GM12878 (cell line): ENCODE results near the gene TMPRSS4.

ENCODE experiments used
- CBFB ChIP-seq: IDR thresholded peaks from 2 replicates; pipeline ENCODE4 v1.6.1; 2016; ENCODE audit warnings: antibody characterized with exemption, low read depth
- EP300 ChIP-seq, 2 experiments: fragments of 150-350 bp in 1 of 2; IDR thresholded peaks; 2 replicates each; pipeline ENCODE4 v1.6.1; 2011 to 2012; ENCODE audit warnings: low read depth in 2 of 2, low read length in 2 of 2, borderline replicate concordance in 1 of 2, improper control_type of control experiment in 1 of 2, inconsistent platforms in 1 of 2; ENCODE audit not compliant: control insufficient read depth in 1 of 2
- GABPA ChIP-seq: IDR thresholded peaks from 2 replicates; pipeline ENCODE4 v1.6.1; 2014; ENCODE audit warnings: antibody characterized with exemption, low read depth, mild to moderate bottlenecking, inconsistent platforms
- HCFC1 ChIP-seq: fragments of 150-350 bp; IDR thresholded peaks from 2 replicates; pipeline ENCODE4 v1.6.1; 2014; ENCODE audit warnings: low read length
- LARP7 ChIP-seq: fragments of 450-650 bp; IDR thresholded peaks from 2 replicates; pipeline ENCODE4 v1.6.1; 2017; ENCODE audit warnings: mild to moderate bottlenecking
- MYC ChIP-seq: IDR thresholded peaks from 2 replicates; pipeline ENCODE4 v1.6.1; 2011; ENCODE audit warnings: mild to moderate bottlenecking, low read length, moderate library complexity, inconsistent platforms; ENCODE audit not compliant: insufficient read depth, insufficient replicate concordance, insufficient read length, severe bottlenecking
- POLR2A ChIP-seq: IDR thresholded peaks from 2 replicates; pipeline ENCODE4 v1.6.1; 2011; ENCODE audit warnings: low read depth, mild to moderate bottlenecking, low read length
- TAF1 ChIP-seq: IDR thresholded peaks from 2 replicates; pipeline ENCODE4 v1.6.1; 2011; ENCODE audit warnings: mild to moderate bottlenecking, low read depth, low read length, borderline replicate concordance
- TF ChIP-seq, protein P1 (sequence below), 3 experiments: IDR thresholded peaks in 2 of 3; conservative IDR thresholded peaks in 1 of 3; 2 replicates each; pipeline ENCODE4 v1.5.1; 2011; ENCODE audit warnings: low read depth in 3 of 3, low read length in 3 of 3, mild to moderate bottlenecking in 3 of 3, control low read depth in 2 of 3, moderate library complexity in 2 of 3, inconsistent platforms in 1 of 3, mixed read lengths in 1 of 3; ENCODE audit not compliant: control insufficient read depth in 2 of 3, insufficient read depth in 1 of 3; ENCODE audit errors: extremely low read depth in 1 of 3
- TF ChIP-seq, protein P2 (sequence below): fragments of 450-650 bp; IDR thresholded peaks from 2 replicates; pipeline ENCODE4 v1.6.1; 2017; ENCODE audit warnings: mild to moderate bottlenecking

DNA sequence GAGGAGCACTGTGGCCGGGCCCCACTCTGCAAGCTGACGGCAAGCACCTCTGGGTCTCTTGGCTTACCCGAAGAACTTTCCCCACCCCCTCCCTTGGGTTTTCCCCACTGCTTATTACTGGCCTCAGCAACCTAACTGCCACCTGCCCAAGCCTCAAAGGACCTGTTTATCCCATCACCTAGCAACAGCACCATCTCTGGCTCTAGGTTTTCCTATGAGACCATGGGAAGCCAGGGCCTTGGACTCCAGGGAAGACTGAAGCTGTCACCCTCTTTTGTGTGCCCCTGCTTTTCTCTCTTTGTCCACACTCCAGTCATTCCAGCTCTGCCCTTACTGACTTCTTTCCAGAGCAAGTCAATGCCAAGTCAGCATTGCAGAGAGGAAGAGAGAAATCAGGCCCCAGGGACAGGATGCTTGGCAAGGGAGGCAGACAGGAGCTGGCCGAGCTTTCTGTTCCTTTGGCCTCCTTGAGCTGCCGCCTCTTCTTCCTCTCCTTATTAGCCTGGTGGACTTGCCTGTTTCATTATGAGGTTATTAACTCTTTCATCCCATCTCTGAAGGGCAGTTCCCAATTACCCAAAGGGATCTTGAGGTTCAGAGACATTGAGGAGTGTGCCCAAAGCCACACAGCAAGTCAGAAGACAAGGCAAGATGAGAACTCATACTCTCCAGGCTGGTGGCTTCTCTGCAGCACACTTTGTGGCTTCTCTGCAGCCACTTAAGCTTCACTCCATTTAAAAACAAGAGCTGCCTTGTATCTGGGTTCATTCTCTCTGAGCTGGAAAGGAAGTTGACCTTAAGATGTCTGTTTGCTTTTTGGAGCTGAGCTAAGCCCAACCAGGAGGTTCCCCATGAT lies 10.3 kb downstream of the TMPRSS4 start, which contains the start of gene SMIM35:
- TF ChIP-seq POLR2A (no peak), HCFC1 (no peak), LARP7 (no peak), GABPA (no peak), CBFB (no peak), MYC (no peak), EP300 (IDR thresholded peaks at IDR 0.05; ENCODE audit: borderline replicate concordance in 1 of 2, control insufficient read depth in 1 of 2, low read depth in 2 of 2, low read length in 2 of 2) (no peak), TAF1 (no peak)
- TF ChIP-seq, protein P1, sequence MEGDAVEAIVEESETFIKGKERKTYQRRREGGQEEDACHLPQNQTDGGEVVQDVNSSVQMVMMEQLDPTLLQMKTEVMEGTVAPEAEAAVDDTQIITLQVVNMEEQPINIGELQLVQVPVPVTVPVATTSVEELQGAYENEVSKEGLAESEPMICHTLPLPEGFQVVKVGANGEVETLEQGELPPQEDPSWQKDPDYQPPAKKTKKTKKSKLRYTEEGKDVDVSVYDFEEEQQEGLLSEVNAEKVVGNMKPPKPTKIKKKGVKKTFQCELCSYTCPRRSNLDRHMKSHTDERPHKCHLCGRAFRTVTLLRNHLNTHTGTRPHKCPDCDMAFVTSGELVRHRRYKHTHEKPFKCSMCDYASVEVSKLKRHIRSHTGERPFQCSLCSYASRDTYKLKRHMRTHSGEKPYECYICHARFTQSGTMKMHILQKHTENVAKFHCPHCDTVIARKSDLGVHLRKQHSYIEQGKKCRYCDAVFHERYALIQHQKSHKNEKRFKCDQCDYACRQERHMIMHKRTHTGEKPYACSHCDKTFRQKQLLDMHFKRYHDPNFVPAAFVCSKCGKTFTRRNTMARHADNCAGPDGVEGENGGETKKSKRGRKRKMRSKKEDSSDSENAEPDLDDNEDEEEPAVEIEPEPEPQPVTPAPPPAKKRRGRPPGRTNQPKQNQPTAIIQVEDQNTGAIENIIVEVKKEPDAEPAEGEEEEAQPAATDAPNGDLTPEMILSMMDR (IDR thresholded peaks at IDR 0.05 in 2 of 3, conservative IDR thresholded peaks at IDR 0.05 in 1 of 3; ENCODE audit: control insufficient read depth in 2 of 3, extremely low read depth in 1 of 3, insufficient read depth in 1 of 3, low read depth in 3 of 3, low read length in 3 of 3): no peak
- TF ChIP-seq, protein P2, sequence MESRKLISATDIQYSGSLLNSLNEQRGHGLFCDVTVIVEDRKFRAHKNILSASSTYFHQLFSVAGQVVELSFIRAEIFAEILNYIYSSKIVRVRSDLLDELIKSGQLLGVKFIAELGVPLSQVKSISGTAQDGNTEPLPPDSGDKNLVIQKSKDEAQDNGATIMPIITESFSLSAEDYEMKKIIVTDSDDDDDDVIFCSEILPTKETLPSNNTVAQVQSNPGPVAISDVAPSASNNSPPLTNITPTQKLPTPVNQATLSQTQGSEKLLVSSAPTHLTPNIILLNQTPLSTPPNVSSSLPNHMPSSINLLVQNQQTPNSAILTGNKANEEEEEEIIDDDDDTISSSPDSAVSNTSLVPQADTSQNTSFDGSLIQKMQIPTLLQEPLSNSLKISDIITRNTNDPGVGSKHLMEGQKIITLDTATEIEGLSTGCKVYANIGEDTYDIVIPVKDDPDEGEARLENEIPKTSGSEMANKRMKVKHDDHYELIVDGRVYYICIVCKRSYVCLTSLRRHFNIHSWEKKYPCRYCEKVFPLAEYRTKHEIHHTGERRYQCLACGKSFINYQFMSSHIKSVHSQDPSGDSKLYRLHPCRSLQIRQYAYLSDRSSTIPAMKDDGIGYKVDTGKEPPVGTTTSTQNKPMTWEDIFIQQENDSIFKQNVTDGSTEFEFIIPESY: no peak
